H1 (cell line): ENCODE measurements around the gene DNAI1. TPM values are rescaled to one million over a fixed set of nuclear protein-coding genes. Genes with fewer than 3 reads are reported as not detected.

ENCODE experiments used
- CTCF ChIA-PET: fragments of 300-600 bp; sonication (Branson Sonifier 250); formaldehyde crosslinking; loops from one replicate; lab custom pipeline; 2021; ENCODE audit not compliant: partially characterized antibody; lab: Charles Lee
- POLR2A ChIA-PET: fragments of 300-600 bp; sonication (Branson Sonifier 250); formaldehyde crosslinking; loops from one replicate; lab custom pipeline; 2021; ENCODE audit warnings: inconsistent platforms; ENCODE audit not compliant: partially characterized antibody; lab: Charles Lee
- DNase-seq, 2 experiments: peaks; one replicate each; pipeline versions ENCODE4 v3.0.0 to v3.0.0-alpha.2; 2010 to 2022; ENCODE audit warnings: low spot score in 2 of 2, low read depth in 1 of 2, mixed read lengths in 1 of 2
- FAIRE-seq: peaks from 2 replicates; lab custom pipeline; 2011; peaks lifted over from hg19 to GRCh38; lab: Jason Lieb, UNC
- H2AFZ ChIP-seq: 2 replicates; pipeline ENCODE4 v1.8.1; 2012; ENCODE audit warnings: low read length, inconsistent platforms
- H2AK5ac ChIP-seq: 2 replicates; pipeline ENCODE4 v1.6.1; 2013; ENCODE audit warnings: low read depth, low read length
- H2BK120ac ChIP-seq: replicated peaks from 2 replicates; pipeline ENCODE3; 2013; ENCODE audit warnings: low read depth, low read length, inconsistent platforms
- H2BK12ac ChIP-seq: 2 replicates; pipeline ENCODE4 v1.6.1; 2013; ENCODE audit warnings: low read depth, low read length
- H2BK15ac ChIP-seq: 2 replicates; pipeline ENCODE4 v1.6.1; 2013; ENCODE audit warnings: low read length
- H2BK20ac ChIP-seq: 2 replicates; pipeline ENCODE4 v1.6.1; 2013; ENCODE audit warnings: low read length
- H2BK5ac ChIP-seq: 2 replicates; pipeline ENCODE4 v1.6.1; 2013; ENCODE audit warnings: low read depth, low read length
- H3K14ac ChIP-seq: 2 replicates; pipeline ENCODE4 v1.6.1; 2013; ENCODE audit warnings: inconsistent platforms; ENCODE audit not compliant: insufficient read length
- H3K18ac ChIP-seq: 2 replicates; pipeline ENCODE4 v1.6.1; 2013; ENCODE audit warnings: low read length; ENCODE audit errors: extremely low read depth
- H3K23ac ChIP-seq: 2 replicates; pipeline ENCODE4 v1.6.1; 2013; ENCODE audit warnings: inconsistent platforms; ENCODE audit not compliant: insufficient read length
- H3K23me2 ChIP-seq: 2 replicates; pipeline ENCODE4 v1.6.1; 2013; ENCODE audit warnings: low read depth, low read length
- H3K27ac ChIP-seq: 2 replicates; pipeline ENCODE4 v1.6.1; 2011; ENCODE audit warnings: low read depth, low read length, inconsistent platforms
- H3K27me3 ChIP-seq, 4 experiments: replicated peaks in 1 of 4; 1 replicate in 1 of 4; 2 replicates in 3 of 4; pipeline versions ENCODE4 v1.6.1 to v1.8.1; 2011 to 2013; ENCODE audit warnings: low read length in 3 of 4, mild to moderate bottlenecking in 3 of 4, inconsistent platforms in 2 of 4, mixed read lengths in 2 of 4, moderate library complexity in 1 of 4; ENCODE audit not compliant: control insufficient read depth in 3 of 4, insufficient read depth in 3 of 4; ENCODE audit errors: extremely low read depth in 1 of 4
- H3K36me3 ChIP-seq, 4 experiments: 2 replicates each; pipeline versions ENCODE4 v1.6.1 to v1.8.1; 2011 to 2013; ENCODE audit warnings: mild to moderate bottlenecking in 4 of 4, low read length in 3 of 4, moderate library complexity in 2 of 4, control low read depth in 1 of 4, inconsistent platforms in 1 of 4; ENCODE audit not compliant: insufficient read depth in 4 of 4, control insufficient read depth in 2 of 4
- H3K4ac ChIP-seq: replicated peaks from 2 replicates; pipeline ENCODE3; 2013; ENCODE audit warnings: low read length, low read depth, mixed read lengths, inconsistent platforms; ENCODE audit not compliant: insufficient read length
- H3K4me1 ChIP-seq, 4 experiments: replicated peaks in 1 of 4; 1 replicate in 1 of 4; 2 replicates in 3 of 4; pipeline versions ENCODE4 v1.6.1 to v1.8.1; 2011 to 2013; ENCODE audit warnings: low read length in 3 of 4, inconsistent platforms in 2 of 4, mixed read lengths in 1 of 4; ENCODE audit not compliant: insufficient read depth in 4 of 4, control insufficient read depth in 3 of 4
- H3K4me2 ChIP-seq, 2 experiments: 2 replicates each; pipeline versions ENCODE4 v1.6.1 to v1.8.1; 2011 to 2013; ENCODE audit warnings: low read depth in 2 of 2, low read length in 2 of 2, control low read depth in 1 of 2, inconsistent platforms in 1 of 2, mild to moderate bottlenecking in 1 of 2; ENCODE audit not compliant: insufficient read depth in 1 of 2
- H3K4me3 ChIP-seq, 4 experiments: fragments of 200-600, 300-600 bp in 1 of 4; sonication (generic), shearing (Covaris generic), sonication (Bioruptor Twin) in 1 of 4; 2 replicates each; pipeline versions ENCODE4 v1.5.1 to v1.8.1; 2011 to 2016; ENCODE audit warnings: low read length in 4 of 4, low read depth in 3 of 4, control low read depth in 2 of 4, inconsistent platforms in 2 of 4, mild to moderate bottlenecking in 2 of 4, mixed read lengths in 1 of 4, moderate library complexity in 1 of 4; ENCODE audit not compliant: insufficient read depth in 2 of 4; ENCODE audit errors: extremely low read depth in 1 of 4
- H3K56ac ChIP-seq: replicated peaks from 2 replicates; pipeline ENCODE3; 2013; ENCODE audit warnings: low read depth, mild to moderate bottlenecking, mixed read lengths, low read length, inconsistent platforms; ENCODE audit not compliant: insufficient read length
- H3K79me1 ChIP-seq: 2 replicates; pipeline ENCODE4 v1.6.1; 2013; ENCODE audit warnings: low read depth, low read length, control low read depth
- H3K79me2 ChIP-seq, 2 experiments: 2 replicates each; pipeline versions ENCODE4 v1.6.1 to v1.8.1; 2012 to 2013; ENCODE audit warnings: low read length in 2 of 2, mild to moderate bottlenecking in 2 of 2, inconsistent platforms in 1 of 2; ENCODE audit not compliant: insufficient read depth in 2 of 2, control insufficient read depth in 1 of 2
- H3K9ac ChIP-seq, 4 experiments: replicated peaks in 1 of 4; 1 replicate in 1 of 4; 2 replicates in 3 of 4; pipeline versions ENCODE4 v1.6.1 to v1.8.1; 2011 to 2013; ENCODE audit warnings: low read depth in 3 of 4, low read length in 3 of 4, control low read depth in 2 of 4, mild to moderate bottlenecking in 2 of 4, moderate library complexity in 2 of 4, inconsistent platforms in 1 of 4; ENCODE audit errors: extremely low read depth in 1 of 4
- H3K9me3 ChIP-seq, 2 experiments: 2 replicates each; pipeline versions ENCODE4 v1.6.1 to v1.8.1; 2012 to 2013; ENCODE audit warnings: mild to moderate bottlenecking in 2 of 2, moderate library complexity in 2 of 2, control low read depth in 1 of 2, inconsistent platforms in 1 of 2, low read depth in 1 of 2, low read length in 1 of 2, mixed read lengths in 1 of 2; ENCODE audit not compliant: insufficient read depth in 2 of 2
- H4K20me1 ChIP-seq, 2 experiments: replicated peaks in 1 of 2; 2 replicates each; pipeline versions ENCODE3 to v1.8.1; 2011 to 2013; ENCODE audit warnings: inconsistent platforms in 2 of 2, low read length in 2 of 2, mild to moderate bottlenecking in 1 of 2; ENCODE audit not compliant: insufficient read depth in 2 of 2, control insufficient read depth in 1 of 2
- H4K5ac ChIP-seq: 2 replicates; pipeline ENCODE4 v1.6.1; 2013; ENCODE audit warnings: low read length, low read depth, mixed read lengths, inconsistent platforms; ENCODE audit not compliant: insufficient read length
- H4K8ac ChIP-seq: 2 replicates; pipeline ENCODE4 v1.8.0; 2013; ENCODE audit warnings: mild to moderate bottlenecking, moderate library complexity, low read length, inconsistent platforms; ENCODE audit not compliant: insufficient read depth; ENCODE audit errors: extremely low read depth
- H4K91ac ChIP-seq: replicated peaks from 2 replicates; pipeline ENCODE3; 2013; ENCODE audit warnings: low read length, mixed read lengths, inconsistent platforms; ENCODE audit not compliant: insufficient read length
- BCL11A ChIP-seq, 2 experiments: IDR thresholded peaks; one replicate each; pipeline ENCODE4 v1.6.1; 2011; ENCODE audit warnings: low read depth in 2 of 2, low read length in 2 of 2, mild to moderate bottlenecking in 2 of 2
- CBX8 ChIP-seq: fragments of 300-800, 300-1000 bp; sonication (generic); IDR thresholded peaks from 2 replicates; pipeline ENCODE4 v1.7.1; 2016; ENCODE audit warnings: low read depth, low read length, borderline replicate concordance
- CEBPB ChIP-seq: IDR thresholded peaks from 2 replicates; pipeline ENCODE4 v1.6.1; 2012; ENCODE audit warnings: low read depth, low read length
- EGR1 ChIP-seq: IDR thresholded peaks from 2 replicates; pipeline ENCODE4 v1.6.1; 2011; ENCODE audit warnings: low read depth, low read length, borderline replicate concordance
- MAX ChIP-seq: IDR thresholded peaks from 2 replicates; pipeline ENCODE4 v1.6.1; 2012; ENCODE audit warnings: inconsistent platforms
- RAD21 ChIP-seq, 2 experiments: IDR thresholded peaks in 1 of 2; conservative IDR thresholded peaks in 1 of 2; 2 replicates each; pipeline ENCODE4 v1.6.1; 2011; ENCODE audit warnings: low read depth in 2 of 2, low read length in 2 of 2, improper control_type of control experiment in 1 of 2, inconsistent platforms in 1 of 2, mild to moderate bottlenecking in 1 of 2, moderate library complexity in 1 of 2
- RXRA ChIP-seq: IDR thresholded peaks from 2 replicates; pipeline ENCODE4 v1.6.1; 2011; ENCODE audit warnings: low read depth, mild to moderate bottlenecking, low read length, moderate library complexity; ENCODE audit not compliant: insufficient read depth
- SAP30 ChIP-seq: fragments of 300-600 bp; sonication (generic); IDR thresholded peaks from 2 replicates; pipeline ENCODE4 v1.7.1; 2012; ENCODE audit warnings: low read length, moderate library complexity, mild to moderate bottlenecking, inconsistent platforms; ENCODE audit not compliant: insufficient read depth, insufficient replicate concordance
- SP4 ChIP-seq: IDR thresholded peaks from 2 replicates; pipeline ENCODE4 v1.6.1; 2012; ENCODE audit warnings: low read length, inconsistent platforms
- ZNF274 ChIP-seq: IDR thresholded peaks from 2 replicates; pipeline ENCODE4 v1.7.0; 2012; ENCODE audit warnings: low read length, borderline replicate concordance; ENCODE audit errors: extremely low read depth
- WGBS, 2 experiments: shearing (Covaris generic) in 1 of 2; methylation state at CpG; one replicate each; pipeline versions ENCODE4 v1.1.6 to v1.1.7; 2013 to 2015; ENCODE audit warnings: low lambda C conversion rate in 2 of 2, mixed read lengths in 2 of 2, inconsistent platforms in 1 of 2, low coverage in 1 of 2, missing lambda C conversion rate in 1 of 2; ENCODE audit not compliant: insufficient replicate concordance in 2 of 2, insufficient coverage in 1 of 2, insufficient read length in 1 of 2; ENCODE audit errors: extremely low coverage in 1 of 2, missing lambda C conversion rate in 1 of 2; 5-methylcytosine and 5-hydroxymethylcytosine counted together
- polyA plus RNA-seq, 7 experiments: library from polyadenylated mRNA; depleted of rRNA in 3 of 7; stranded (reverse) in 5 of 7; unstranded in 2 of 7; fragments of >200 nt in 5 of 7; fragments of 200-250 nt in 2 of 7; gene quantifications; 1 replicate in 5 of 7; 2 replicates in 1 of 7; 4 replicates in 1 of 7; pipeline versions ENCODE4 v1.2.1 to v1.2.3, GENCODE V29; 2011 to 2013; ENCODE audit warnings: missing spikeins in 2 of 7, mixed read lengths in 2 of 7
- total RNA-seq: library from RNA; stranded (reverse); fragmentation: NEBNext Ultra II Directional; extraction: Animal tissue kit (Norgen Biotek cat#: 25700); gene quantifications from 2 replicates; pipeline ENCODE4 v1.2.1, GENCODE V29; 2021

Gene DNAI1
- total and polyA plus RNA-seq, 2 of the 8 experiments (the other 6 are each of a cell fraction or from before 2014, with no cell fraction given) = 0.37 to 0.54 TPM

GRCh38 chr9:34490760-34491159 lies 32.2 kb downstream of the DNAI1 start:
- Histone ChIP-seq H3K4me2 (no peak overlapping the region), H2BK120ac (no peak overlapping the region), H2BK20ac (no peak overlapping the region), H3K79me2 (no peaks in the 10 kb centered on the region), H3K23me2 (no peaks in the 10 kb centered on the region), H3K9ac (no peak overlapping the region), H3K4ac (no peak overlapping the region), H4K5ac (no peak overlapping the region), H3K27ac (no peak overlapping the region), H2BK15ac (no peak overlapping the region), H3K14ac (no peak overlapping the region), H3K36me3 (no peaks in the 10 kb centered on the region), H3K9me3 (no peaks in the 10 kb centered on the region), H2BK12ac (no peak overlapping the region), H4K91ac (no peak overlapping the region), H3K18ac (no peak overlapping the region), H2AFZ (no peak overlapping the region), H3K27me3 (no peaks in the 10 kb centered on the region; a peak in 1 of 7 replicates), H3K56ac (no peak overlapping the region), H3K23ac (no peak overlapping the region), H4K20me1 (no peaks in the 10 kb centered on the region), H2BK5ac (no peak overlapping the region), H2AK5ac (no peak overlapping the region), H4K8ac (no peak overlapping the region), H3K79me1 (no peaks in the 10 kb centered on the region), H3K4me1 (no peaks in the 10 kb centered on the region), H3K4me3 (no peak overlapping the region)
- no peak for TF ChIP-seq SAP30
- TF ChIP-seq SP4 = no peak
- no peak for TF ChIP-seq CEBPB
- no peak for TF ChIP-seq CBX8
- no peak for TF ChIP-seq BCL11A (IDR thresholded peaks at IDR 0.05; ENCODE audit: low read depth in 2 of 2, low read length in 2 of 2)
- no peak for TF ChIP-seq RAD21 (IDR thresholded peaks at IDR 0.05 in 1 of 2, conservative IDR thresholded peaks at IDR 0.05 in 1 of 2; ENCODE audit: low read depth in 2 of 2, low read length in 2 of 2)
- no peak for TF ChIP-seq ZNF274
- no peak for TF ChIP-seq EGR1
- TF ChIP-seq RXRA = no peak
- TF ChIP-seq MAX = no peak
- FAIRE-seq (no peak), DNase-seq (no peak)
- CTCF ChIA-PET = interaction anchor here (1.0 to 9.6 kb wide), 20 partner anchors 11 to 114 kb away, joined by 3 to 72 read pairs (median 6); no protein-coding TSS in a partner anchor
- 76% methylated on average over 3 of the region's 3 CpGs; no CpG with 5 or more reads in 1 of the 2 experiments for WGBS, 2 experiments
- POLR2A ChIA-PET = no interaction called here
